ENCODE measurements around the gene MBOAT7.
"Not testable (repeated sequence)": the region's sequence is repeated elsewhere in the genome, so short reads cannot be mapped to it uniquely, and the experiment has no call there.

MBOAT7 gene

DNA sequence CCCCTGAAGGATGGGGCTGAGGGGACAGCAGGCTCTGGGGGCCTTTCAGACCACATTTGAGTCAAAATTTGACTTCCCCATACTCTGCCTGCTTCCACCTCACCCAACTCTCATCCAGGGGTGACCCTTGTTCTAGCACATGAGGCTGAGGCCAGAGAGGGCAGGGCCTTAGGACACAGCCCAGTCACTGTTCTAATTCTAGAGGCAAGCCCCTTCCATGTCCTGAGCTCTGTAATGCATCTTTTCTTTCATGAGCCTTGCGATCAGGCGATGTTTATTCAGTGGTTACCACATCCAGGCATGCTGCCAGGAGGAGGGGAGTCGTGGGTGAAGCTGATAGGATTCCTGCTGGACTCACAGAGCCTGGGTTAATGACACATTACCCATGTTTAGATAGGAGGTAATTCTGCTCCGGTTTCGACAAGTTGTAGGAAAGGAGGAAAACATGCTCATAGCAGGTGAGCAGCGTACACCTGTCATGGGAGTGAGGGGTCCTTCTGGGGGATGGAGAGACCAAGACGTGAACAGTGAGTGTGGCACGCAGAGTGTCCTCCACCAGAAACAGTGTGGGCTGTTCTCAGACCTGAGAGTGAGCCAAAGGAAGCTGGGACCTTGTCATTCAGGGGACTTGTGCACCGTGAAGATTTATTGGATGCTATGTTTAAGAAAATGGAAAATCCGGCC, 20.6 kb upstream of the MBOAT7 start:
- no peak for DNase-seq (ENCODE audit: low read depth in 3 of 3, low spot score in 1 of 3)

DNA sequence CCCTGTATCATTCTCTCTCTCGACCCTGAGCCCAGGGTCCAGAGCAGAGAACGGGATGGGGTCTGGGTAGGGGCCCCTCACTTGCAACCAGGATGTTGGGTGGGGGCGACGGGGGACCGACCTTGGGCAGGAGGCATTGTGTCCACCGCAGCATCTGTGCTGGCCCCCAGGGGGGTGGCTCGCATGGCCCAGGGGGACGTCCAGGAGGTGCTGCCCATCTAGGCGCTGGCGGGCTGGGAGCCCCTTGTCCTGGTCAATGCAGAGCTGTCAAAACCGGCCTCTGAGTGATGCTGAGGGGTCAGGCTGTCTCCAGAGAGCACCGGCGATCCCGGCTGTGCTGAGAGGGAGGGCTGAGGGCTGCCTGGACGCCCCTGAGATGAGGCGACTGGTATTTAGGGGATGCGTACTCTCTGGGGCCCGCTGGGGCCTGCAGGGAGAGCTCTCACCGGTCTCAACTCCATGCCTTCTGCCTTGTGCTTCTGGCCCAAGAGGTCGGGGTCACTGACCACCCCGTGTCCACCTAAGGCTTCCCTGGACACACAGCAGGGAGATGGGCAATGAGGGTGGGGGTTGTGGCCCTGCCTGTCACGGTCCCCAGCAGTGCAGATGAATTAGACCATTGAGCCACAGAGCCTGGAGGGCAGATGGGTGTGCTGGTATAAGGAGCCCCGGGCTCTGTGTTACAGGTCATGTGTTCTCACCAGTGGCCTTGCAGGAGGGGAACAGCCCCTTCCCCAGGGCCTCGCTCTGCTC, 19.9 kb upstream of the MBOAT7 start:
- no peak for DNase-seq (ENCODE audit: low read depth in 3 of 3, low spot score in 1 of 3)

DNA sequence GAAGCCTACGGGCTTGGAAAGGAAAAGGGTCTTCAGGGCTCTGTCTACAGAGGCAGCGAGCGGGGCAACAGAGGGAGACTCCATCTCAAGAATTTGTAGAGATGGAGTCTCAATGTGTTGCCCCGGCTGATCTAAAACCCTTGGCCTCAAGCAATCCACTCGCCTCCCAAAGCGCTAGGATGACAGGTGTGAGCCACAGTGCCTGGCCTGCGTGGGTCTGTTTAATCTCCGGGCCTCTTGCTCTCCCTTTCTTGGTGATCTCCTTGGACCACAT, 19.3 kb upstream of the MBOAT7 start:
- DNase-seq (ENCODE audit: low read depth in 3 of 3, low spot score in 1 of 3), result no peak

DNA sequence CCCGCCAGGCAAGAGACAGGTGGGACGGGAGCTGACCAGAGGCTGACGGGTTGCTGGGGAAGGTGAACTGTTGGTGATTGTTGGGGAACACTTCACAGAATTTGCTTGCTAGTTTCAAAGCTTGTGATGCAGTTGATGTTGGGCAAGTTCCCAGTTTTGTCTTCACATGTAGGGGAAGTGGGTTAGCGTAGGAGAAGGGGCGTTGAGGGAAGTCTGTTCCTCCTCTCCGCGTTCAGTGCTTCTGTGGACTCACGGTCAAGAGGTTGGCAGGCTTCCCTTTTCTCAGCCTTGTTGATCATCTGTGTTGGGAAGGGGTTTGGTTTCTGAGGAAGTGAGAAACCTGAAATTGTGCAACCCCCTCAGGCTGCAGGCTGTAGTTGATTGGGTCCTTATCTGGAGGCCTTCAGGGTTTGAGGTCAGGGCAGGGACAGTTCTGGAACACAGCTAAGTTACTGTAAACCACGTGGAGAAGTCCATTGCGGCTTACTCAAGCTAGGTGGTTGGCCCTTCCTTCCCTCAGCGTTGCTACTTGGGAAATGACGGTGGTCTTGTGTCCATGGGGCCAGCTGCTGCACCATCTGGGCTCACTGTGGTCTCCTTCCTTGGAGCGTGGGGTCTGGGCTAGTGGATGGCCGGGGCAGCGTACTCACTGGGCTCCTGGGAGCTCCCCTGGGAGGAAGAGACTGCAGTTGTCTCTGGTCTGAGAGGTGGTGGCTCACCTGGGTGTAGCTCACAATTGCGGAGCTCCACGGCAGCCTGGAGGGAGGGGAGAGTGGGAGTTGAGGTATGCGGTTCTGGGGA, 18.8 kb upstream of the MBOAT7 start:
- no peak for DNase-seq (ENCODE audit: low read depth in 3 of 3, low spot score in 1 of 3)

DNA sequence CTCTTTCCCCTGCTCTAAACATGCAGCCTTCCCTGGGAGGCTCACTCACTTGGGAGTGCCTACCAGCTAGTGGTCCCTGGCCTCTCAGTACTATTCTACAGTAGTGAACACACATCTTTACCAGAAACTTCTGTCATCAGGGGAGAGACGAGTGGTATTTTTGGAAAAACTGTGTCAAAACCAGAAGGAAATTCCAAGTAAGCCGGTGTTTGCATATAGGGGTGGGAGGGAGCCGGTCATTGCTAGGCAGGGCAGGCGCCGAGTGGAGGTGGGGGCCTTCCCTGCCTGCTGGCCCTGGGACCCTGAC, 18.2 kb upstream of the MBOAT7 start:
- no peak for DNase-seq (ENCODE audit: low read depth in 3 of 3, low spot score in 1 of 3)

DNA sequence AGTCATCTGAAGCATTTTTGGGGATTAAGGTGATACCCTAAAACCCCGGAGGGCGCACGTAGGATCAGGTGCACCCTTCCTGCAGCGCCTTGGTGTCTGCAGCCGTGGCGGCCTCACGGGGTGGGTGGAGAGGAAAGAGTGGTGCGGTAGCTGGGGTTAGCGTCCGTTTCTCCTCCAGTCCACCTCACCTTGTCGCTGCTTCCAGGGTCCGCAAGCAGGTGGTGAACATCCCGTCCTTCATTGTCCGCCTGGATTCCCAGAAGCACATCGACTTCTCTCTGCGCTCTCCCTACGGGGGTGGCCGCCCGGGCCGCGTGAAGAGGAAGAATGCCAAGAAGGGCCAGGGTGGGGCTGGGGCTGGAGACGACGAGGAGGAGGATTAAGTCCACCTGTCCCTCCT, 17.8 kb upstream of the MBOAT7 start:
- not testable (repeated sequence) for DNase-seq (ENCODE audit: low read depth in 3 of 3, low spot score in 1 of 3)

DNA sequence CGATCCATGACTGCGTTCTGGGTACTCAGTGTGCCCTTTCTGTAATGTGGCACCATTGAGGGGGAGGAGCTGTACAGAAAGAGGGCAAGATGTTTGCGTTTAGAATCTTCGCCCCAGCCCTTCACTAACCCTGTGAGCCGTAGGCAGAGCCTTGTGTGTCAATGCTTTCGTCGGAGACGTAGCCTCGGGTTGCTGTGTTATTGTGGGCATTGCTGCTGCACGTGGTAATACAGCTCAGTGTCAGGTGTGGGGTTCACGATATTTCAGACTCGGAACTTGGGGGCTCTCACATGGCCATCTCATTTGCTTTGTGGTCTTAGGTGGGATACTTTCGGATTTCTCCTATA, 17.4 kb upstream of the MBOAT7 start:
- DNase-seq (ENCODE audit: low read depth in 3 of 3, low spot score in 1 of 3), result no peak

DNA sequence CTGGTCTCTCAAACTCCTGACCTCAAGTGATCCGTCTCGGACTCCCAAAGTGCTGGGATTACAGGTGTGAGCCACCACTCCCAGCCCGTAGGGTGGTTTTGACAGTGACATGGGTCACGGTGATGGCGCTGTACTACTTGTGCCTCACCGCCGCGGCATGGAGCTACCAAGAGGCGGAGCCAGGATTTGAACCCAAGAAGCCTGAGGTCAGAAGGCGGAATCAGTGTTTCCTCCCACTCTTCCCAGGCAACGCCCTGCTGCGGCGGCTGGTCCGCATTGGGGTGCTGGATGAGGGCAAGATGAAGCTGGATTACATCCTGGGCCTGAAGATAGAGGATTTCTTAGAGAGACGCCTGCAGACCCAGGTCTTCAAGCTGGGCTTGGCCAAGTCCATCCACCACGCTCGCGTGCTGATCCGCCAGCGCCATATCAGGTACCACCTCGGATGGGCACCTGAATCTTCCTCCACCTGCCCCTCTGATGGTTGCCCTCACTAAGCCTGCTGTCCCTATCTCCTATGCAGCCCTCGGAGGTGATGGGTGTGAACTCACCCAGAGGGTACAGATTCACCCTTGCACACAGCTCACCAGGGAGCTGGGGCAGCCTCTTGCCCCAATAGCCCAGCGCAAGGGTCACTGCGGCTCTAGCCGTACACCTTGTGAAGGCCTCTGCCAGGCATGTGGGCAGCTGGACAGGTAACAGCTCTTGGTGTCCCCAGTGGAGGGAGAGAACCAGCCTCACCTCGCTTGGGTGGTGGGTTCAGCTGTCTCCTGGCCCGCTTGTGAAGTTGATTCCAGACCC, 16.9 kb upstream of the MBOAT7 start:
- no peak for DNase-seq (ENCODE audit: low read depth in 3 of 3, low spot score in 1 of 3)

DNA sequence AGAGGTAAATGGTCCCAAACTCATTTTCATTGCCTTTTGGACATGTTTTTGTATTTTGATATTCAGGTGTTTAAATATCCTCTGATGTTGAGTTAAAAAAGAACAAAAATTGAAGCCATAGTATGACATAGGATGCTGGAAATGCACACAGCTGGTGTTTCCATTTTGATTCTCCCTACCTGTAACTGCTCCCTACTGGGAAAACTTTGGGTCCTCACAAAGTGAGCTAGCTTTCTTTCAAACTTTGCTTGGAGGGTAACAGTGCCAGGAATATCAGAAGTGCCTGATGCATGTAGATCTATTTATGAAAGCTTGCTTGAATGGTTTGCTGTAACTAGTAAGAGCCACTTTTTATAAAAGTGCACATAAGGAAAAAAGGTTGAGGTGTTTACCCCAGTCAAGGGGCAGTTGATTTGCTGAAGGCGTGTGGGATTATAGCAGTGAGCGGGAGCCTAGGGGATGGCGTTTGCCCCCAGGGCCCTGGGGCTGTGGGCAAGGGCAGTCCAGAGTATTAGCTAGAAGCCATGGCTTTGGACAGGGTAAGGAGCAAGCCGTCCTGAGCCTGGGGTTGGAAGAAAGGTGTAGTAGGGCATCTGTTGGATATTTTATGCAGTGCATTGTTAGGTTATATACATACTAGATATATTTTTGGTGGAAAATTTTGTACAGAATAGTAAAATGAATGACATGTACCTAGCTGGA, 15.5 kb upstream of the MBOAT7 start:
- no peak for DNase-seq (ENCODE audit: low read depth in 3 of 3, low spot score in 1 of 3)

DNA sequence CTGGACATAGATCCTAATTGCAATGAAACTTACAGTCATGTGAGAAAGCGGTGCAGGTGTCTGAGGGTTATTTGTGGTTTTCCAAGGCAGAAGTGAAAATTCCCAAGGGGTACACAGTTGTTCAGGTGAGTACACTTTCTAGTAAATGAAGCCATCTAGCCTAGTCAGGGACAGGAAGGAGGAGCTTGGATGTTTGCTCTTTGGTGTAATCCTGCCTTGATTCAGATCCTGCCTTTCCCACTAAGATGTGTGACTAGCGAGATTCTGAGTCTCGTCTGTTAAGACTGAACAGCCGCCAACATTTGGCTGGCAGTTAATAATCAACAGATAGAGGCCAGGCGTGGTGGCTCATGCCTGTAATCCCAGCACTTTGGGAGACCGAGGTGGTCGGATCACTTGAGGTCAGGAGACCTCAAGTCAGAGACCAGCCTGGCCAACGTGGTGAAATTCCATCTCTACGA, 13.8 kb upstream of the MBOAT7 start:
- DNase-seq (ENCODE audit: low read depth in 3 of 3, low spot score in 1 of 3), result no peak

DNA sequence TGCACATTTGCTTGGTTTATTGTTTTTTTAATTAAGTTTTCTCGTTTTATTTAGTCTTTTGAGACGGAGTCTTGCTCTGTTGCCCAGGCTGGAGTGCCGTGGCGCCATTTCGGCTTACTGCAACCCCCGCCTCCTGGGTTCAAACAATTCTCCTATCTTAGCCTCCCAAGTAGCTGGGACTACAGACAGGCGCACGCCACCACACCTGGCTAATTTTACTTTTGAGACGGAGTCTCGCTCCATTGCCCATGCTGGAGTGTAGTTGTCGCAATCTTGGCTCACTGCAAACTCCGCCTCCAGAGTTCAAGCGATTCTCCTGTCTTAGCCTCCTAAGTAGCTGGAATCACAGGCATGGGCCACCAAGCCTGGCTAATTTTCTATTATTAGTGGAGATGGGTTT, 12.6 kb upstream of the MBOAT7 start:
- no peak for DNase-seq (ENCODE audit: low read depth in 3 of 3, low spot score in 1 of 3)

DNA sequence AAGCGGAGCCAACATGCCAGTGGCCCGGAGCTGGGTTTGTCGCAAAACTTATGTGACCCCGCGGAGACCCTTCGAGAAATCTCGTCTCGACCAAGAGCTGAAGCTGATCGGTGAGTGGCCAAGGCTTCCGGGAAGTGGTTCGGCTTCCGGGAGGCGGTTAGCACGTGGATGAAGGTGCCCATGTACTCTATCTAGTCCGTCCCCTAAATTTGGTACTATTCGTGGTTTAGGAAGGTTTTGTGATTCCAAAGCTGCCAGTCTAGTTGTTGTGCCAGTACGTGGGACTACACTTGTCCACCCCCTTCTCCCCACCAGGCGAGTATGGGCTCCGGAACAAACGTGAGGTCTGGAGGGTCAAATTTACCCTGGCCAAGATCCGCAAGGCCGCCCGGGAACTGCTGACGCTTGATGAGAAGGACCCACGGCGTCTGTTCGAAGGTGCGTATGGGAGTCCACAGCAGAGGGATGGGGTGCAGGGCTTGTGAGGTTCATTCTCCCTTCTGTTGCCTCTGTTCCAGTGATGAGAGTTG, 11.9 kb upstream of the MBOAT7 start:
- no peak for DNase-seq (ENCODE audit: low read depth in 3 of 3, low spot score in 1 of 3)

DNA sequence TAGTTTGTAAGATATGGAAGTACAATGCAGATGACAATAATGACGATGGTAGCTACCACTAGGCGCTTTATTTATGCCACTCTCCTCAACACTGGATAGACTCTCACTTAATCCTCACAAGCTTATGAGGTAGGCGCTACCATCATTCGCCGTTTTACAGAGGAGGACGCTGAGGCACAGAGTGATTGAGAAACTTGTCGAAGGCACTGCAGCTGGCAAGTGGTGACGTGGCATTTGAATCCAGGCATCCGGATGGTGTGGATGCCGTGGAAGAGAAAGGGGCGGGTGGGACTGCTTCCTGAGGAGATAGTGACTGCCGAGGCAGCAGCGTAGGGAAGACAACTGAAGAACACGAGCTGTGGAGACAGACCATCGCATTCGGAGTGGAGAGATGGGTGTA, 10.0 kb upstream of the MBOAT7 start:
- DNase-seq (ENCODE audit: low read depth in 3 of 3, low spot score in 1 of 3), result no peak

DNA sequence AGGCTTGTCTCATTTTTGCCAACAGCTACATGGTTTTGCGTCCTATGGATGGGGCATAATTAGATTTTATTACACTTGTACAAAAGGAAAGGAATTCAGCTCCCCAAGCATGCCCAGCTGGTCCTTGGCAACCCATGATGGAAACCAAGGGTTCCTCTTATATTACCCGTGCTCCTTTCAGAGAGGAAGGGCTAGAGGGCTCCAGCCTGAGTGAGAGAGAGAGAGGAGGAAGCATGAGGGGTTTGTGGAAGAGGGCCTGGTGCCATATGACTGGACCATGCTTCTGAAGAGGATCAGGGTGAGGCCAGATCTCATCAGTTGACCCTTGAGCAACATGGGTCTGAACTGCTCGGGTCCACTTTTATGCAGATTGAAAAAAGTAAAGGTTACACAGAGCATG, 7.7 kb upstream of the MBOAT7 start:
- DNase-seq (ENCODE audit: low read depth in 3 of 3, low spot score in 1 of 3), result no peak

DNA sequence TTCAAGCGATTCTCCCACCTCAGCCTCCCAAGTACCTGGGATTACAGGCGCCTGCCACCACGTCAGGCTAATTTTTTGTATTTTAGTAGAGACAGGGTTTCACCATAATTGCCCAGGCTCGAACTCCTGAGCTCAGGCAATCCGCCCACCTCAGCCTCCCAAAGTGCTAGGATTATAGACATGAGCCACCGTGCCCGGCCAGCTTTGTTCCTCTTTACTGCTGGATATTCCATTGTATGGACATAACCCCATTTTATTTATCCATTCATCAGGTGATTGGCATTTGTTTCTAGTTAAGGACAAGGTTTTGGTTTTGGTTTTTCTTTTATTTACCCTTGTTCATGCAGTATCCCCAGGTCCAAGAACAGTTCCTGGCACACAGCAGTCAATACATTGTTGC, 7.2 kb upstream of the MBOAT7 start:
- no peak for DNase-seq (ENCODE audit: low read depth in 3 of 3, low spot score in 1 of 3)

DNA sequence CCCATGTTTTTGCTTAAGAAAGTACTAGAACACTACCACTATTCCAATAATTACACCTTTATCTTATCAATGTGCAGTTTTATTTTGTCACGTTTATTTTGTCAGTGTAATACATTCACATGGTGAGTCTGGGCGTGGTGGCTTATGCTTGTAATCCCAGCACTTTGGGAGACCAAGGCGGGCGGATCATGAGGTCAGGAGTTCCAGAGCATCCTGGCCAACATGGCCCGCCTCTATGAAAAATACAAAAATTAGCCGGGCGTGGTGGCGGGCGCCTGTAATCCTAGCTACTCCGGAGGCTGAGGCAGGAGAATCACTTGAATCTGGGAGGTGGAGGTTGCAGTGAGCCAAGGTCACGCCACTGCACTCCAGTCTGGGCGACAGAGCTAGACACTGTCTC, 5.1 kb upstream of the MBOAT7 start:
- not testable (repeated sequence) for DNase-seq (ENCODE audit: low read depth in 3 of 3, low spot score in 1 of 3)

DNA sequence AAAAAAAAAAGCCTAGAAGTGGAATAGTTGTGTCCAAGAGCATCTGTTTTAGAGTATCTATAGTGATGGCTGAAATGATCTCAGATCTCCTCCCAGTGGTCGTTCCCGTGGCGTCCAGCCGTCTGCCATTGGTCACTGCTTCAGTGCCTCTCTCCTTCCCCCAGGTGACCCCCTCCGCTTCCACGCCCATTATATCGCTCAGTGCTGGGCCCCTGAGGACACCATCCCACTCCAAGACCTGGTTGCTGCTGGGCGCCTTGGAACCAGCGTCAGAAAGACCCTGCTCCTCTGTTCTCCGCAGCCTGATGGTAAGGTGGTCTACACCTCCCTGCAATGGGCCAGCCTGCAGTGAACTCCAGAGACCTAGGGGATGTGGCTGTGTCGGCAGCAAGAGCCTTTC, 3.6 kb upstream of the MBOAT7 start:
- DNase-seq (ENCODE audit: low read depth in 3 of 3, low spot score in 1 of 3), result no peak

DNA sequence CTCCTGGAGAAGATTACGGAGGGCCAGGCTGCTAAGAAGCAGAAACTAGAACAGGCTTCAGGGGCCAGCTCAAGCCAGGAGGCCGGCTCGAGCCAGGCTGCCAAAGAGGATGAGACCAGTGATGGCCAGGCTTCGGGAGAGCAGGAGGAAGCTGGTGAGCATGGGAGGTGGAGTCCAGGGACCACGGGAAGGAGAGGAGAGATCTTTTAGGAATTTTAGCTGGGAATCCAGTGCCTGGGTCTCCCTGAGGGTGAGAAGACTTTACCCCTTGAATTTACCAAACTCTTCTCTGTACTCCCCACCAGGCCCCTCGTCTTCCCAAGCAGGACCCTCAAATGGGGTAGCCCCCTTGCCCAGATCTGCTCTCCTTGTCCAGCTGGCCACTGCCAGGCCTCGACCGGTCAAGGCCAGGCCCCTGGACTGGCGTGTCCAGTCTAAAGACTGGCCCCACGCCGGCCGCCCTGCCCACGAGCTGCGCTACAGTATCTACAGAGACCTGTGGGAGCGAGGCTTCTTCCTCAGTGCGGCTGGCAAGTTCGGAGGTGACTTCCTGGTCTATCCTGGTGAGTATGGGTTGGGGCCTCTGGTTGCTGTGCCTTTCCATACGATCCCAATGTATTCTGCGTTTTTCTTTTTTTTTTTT, 2.6 kb upstream of the MBOAT7 start:
- DNase-seq (ENCODE audit: low read depth in 3 of 3, low spot score in 1 of 3), result no peak

DNA sequence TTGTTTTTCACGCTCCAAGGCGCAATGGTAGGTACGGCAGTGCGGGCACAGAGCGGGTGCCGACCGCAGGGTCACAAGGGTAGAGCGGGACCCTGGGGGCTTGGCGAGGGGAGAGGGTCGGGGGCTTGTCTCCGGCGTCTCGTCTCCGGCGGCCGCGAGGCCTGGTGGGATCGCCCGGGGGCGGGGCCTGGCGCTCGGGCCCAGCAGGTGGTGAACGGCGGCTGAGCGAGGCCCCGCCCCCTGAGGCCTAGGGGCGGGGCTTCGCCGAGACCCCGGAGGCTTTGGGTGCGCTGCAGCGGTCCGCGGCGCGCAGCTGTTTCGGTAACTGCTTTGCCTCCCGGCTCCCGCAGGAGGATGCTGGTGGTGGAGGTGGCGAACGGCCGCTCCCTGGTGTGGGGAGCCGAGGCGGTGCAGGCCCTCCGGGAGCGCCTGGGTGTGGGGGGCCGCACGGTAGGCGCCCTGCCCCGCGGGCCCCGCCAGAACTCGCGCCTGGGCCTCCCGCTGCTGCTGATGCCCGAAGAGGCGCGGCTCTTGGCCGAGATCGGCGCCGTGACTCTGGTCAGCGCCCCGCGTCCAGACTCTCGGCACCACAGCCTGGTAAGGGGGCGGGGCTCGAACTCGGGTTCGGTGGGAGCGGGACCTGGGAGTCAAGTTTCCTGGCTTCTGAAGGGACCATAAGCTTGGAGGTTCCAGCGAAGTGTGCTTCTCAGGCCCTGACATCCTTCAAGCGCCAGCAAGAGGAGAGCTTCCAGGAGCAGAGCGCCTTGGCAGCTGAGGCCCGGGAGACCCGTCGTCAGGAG, 1.8 kb upstream of the MBOAT7 start, which contains the start of gene TSEN34:
Gene TSEN34, plus strand, starts transcription at position 298 of the 800 bp plus-strand sequence. Its CDS starts 57 bp downstream, at position 355.
- DNase-seq (ENCODE audit: low read depth in 3 of 3, low spot score in 1 of 3), result peak; percentile 70 to 81 (median 75)
